Right forelimb (tissue), 1 donor: Measurements from ENCODE around the gene XRCC5.
"Not testable (repeated sequence)": the region's sequence is repeated elsewhere in the genome, so short reads cannot be mapped to it uniquely, and the experiment has no call there.

Experiments
- DNase-seq: peaks from one replicate; pipeline ENCODE4 v3.0.0-alpha.2; 2018

The XRCC5 gene

GRCh38 chr2:216119986-216120385, 10.8 kb downstream of the XRCC5 start:
- DNase-seq = no peak

GRCh38 chr2:216121255-216121654, 12.1 kb downstream of the XRCC5 start:
- DNase-seq = no peak

GRCh38 chr2:216126943-216127342, 17.8 kb downstream of the XRCC5 start:
- DNase-seq = no peak

- DNase-seq = no peak
These were observed 21.3 kb downstream of the XRCC5 start for GRCh38 chr2:216130346-216130971.

- no peak for DNase-seq
These were observed 22.2 kb downstream of the XRCC5 start for GRCh38 chr2:216131175-216131926.

GRCh38 chr2:216132585-216132984, 23.4 kb downstream of the XRCC5 start:
- no peak for DNase-seq

GRCh38 chr2:216133397-216133796, 24.2 kb downstream of the XRCC5 start:
- no peak for DNase-seq

GRCh38 chr2:216134958-216135541, 25.9 kb downstream of the XRCC5 start:
- DNase-seq = no peak

GRCh38 chr2:216139884-216140283, 30.7 kb downstream of the XRCC5 start:
- DNase-seq = no peak

- not testable (repeated sequence) for DNase-seq
These were observed 32.4 kb downstream of the XRCC5 start for GRCh38 chr2:216141516-216141915.

GRCh38 chr2:216142540-216142939, 33.4 kb downstream of the XRCC5 start:
- no peak for DNase-seq

GRCh38 chr2:216144372-216144771, 35.2 kb downstream of the XRCC5 start:
- no peak for DNase-seq

GRCh38 chr2:216144857-216145256, 35.7 kb downstream of the XRCC5 start:
- DNase-seq = no peak

- no peak for DNase-seq
These were observed 37.4 kb downstream of the XRCC5 start for GRCh38 chr2:216146573-216146972.

- DNase-seq = no peak
These were observed 38.3 kb downstream of the XRCC5 start for GRCh38 chr2:216147172-216148131.

GRCh38 chr2:216148983-216149382, 39.8 kb downstream of the XRCC5 start:
- no peak for DNase-seq

- no peak for DNase-seq
These were observed 40.6 kb downstream of the XRCC5 start for GRCh38 chr2:216149741-216150140.

- DNase-seq = no peak
These were observed 42.3 kb downstream of the XRCC5 start for GRCh38 chr2:216151313-216152025.

- no peak for DNase-seq
These were observed 46.8 kb downstream of the XRCC5 start for GRCh38 chr2:216155954-216156353.

GRCh38 chr2:216156822-216157221, 47.7 kb downstream of the XRCC5 start:
- DNase-seq = no peak

GRCh38 chr2:216159144-216159543, 50.0 kb downstream of the XRCC5 start:
- no peak for DNase-seq

GRCh38 chr2:216159646-216160045, 50.5 kb downstream of the XRCC5 start:
- no peak for DNase-seq
